ENCODE data around the gene FAM20A.

The FAM20A gene

DNA sequence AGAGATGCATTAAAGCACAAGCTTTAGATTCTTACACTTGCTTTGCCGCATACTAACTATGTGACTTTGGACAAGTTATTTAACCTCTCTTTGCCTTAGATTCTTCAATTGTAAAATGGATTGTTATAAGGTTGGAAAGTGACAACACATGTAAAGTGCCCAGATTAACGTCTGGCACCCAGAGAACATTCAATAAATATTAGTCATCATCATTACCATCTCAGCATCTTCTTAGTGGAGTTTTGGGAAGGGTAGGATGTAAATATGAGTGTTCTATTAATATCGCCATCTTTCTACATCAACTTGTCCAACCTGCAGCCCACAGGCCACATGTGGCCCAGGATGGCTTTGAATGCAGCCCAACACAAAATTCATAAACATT, 27.4 kb upstream of the FAM20A start:
- no peaks in the 10 kb centered on the region for H3K9me3 ChIP-seq (ENCODE audit: low read depth, low read length)
- DNase-seq (ENCODE audit: low read depth, low spot score), result no peak
- H3K4me3 ChIP-seq, result no peak overlapping the region
- no peak for TF ChIP-seq POLR2AphosphoS5 (IDR thresholded peaks at IDR 0.05; ENCODE audit: borderline replicate concordance, low read depth, low read length)
- TF ChIP-seq EZH2 (IDR thresholded peaks at IDR 0.05), result no peak
- TF ChIP-seq FOXP2 (optimal IDR thresholded peaks at IDR 0.05; ENCODE audit: control extremely low read depth, extremely low read length, insufficient read depth), result no peak
- no peaks in the 10 kb centered on the region for H3K36me3 ChIP-seq (ENCODE audit: insufficient read depth, low read length)
- H3K9ac ChIP-seq (ENCODE audit: insufficient read length), result no peak overlapping the region
- H3K27ac ChIP-seq, result no peak overlapping the region

- Histone ChIP-seq H3K27ac (no peak overlapping the region), H3K4me3 (no peak overlapping the region), H3K9ac (ENCODE audit: insufficient read length) (no peak overlapping the region), H3K36me3 (ENCODE audit: insufficient read depth, low read length) (no peaks in the 10 kb centered on the region), H3K9me3 (ENCODE audit: low read depth, low read length) (no peaks in the 10 kb centered on the region)
- no peak for DNase-seq (ENCODE audit: low read depth, low spot score)
- TF ChIP-seq EZH2 (IDR thresholded peaks at IDR 0.05) (no peak), FOXP2 (optimal IDR thresholded peaks at IDR 0.05; ENCODE audit: control extremely low read depth, extremely low read length, insufficient read depth) (no peak), POLR2AphosphoS5 (IDR thresholded peaks at IDR 0.05; ENCODE audit: borderline replicate concordance, low read depth, low read length) (no peak)
These were observed 26.9 kb upstream of the FAM20A start for GRCh38 chr17:68627956-68628575.

GRCh38 chr17:68624381-68624780, 23.2 kb upstream of the FAM20A start:
- Histone ChIP-seq H3K36me3 (ENCODE audit: insufficient read depth, low read length) (no peaks in the 10 kb centered on the region), H3K9ac (ENCODE audit: insufficient read length) (no peak overlapping the region), H3K9me3 (ENCODE audit: low read depth, low read length) (no peaks in the 10 kb centered on the region), H3K27ac (no peak overlapping the region), H3K4me3 (no peak overlapping the region)
- no peak for DNase-seq (ENCODE audit: low read depth, low spot score)
- TF ChIP-seq POLR2AphosphoS5 (IDR thresholded peaks at IDR 0.05; ENCODE audit: borderline replicate concordance, low read depth, low read length) (no peak), FOXP2 (optimal IDR thresholded peaks at IDR 0.05; ENCODE audit: control extremely low read depth, extremely low read length, insufficient read depth) (no peak), EZH2 (IDR thresholded peaks at IDR 0.05) (no peak)

DNA sequence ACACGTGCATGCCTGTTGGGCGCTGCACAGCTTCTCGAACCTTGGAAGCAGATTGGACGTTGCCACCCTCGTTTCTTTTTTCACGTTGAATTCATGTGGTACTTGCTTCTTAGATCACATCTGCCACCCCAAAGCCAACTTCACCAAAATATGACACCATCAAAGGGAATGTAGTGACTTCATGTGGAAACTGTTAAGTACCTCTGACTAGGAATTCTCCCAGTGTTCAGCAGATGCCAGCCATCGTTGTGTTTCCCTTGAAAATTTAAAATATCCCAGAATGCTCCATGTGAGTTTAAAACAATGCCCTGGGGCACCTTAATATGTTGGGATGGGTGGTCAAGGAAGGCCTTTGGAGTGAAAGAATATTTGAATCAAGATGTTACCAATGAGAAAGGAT, 22.6 kb upstream of the FAM20A start:
- Histone ChIP-seq H3K9ac (ENCODE audit: insufficient read length) (no peak overlapping the region), H3K9me3 (ENCODE audit: low read depth, low read length) (no peaks in the 10 kb centered on the region), H3K4me3 (no peak overlapping the region), H3K36me3 (ENCODE audit: insufficient read depth, low read length) (no peaks in the 10 kb centered on the region), H3K27ac (no peak overlapping the region)
- TF ChIP-seq POLR2AphosphoS5 (IDR thresholded peaks at IDR 0.05; ENCODE audit: borderline replicate concordance, low read depth, low read length), result no peak
- no peak for TF ChIP-seq FOXP2 (optimal IDR thresholded peaks at IDR 0.05; ENCODE audit: control extremely low read depth, extremely low read length, insufficient read depth)
- no peak for TF ChIP-seq EZH2 (IDR thresholded peaks at IDR 0.05)
- no peak for DNase-seq (ENCODE audit: low read depth, low spot score)

DNA sequence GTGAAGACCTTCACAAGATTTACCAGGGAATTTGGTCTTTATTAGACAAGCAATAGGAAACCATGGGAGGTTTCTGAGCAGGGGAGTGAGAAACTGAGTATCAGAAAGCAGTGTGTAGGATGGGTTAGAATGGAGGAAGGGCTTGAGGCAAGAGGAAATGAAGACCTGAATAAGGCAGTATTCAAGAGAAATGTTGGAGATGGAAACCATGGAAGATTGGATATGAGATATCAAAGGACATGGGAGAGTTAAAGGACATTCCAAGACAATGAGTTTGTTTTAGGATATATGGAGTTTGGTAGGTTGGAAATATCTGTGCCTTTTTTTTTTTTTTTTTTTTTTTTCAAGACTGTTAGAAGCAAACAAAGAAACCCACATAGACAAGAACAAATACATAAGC, 21.3 kb upstream of the FAM20A start:
- H3K9ac ChIP-seq (ENCODE audit: insufficient read length), result no peak overlapping the region
- DNase-seq (ENCODE audit: low read depth, low spot score), result no peak
- TF ChIP-seq EZH2 (IDR thresholded peaks at IDR 0.05) (no peak), FOXP2 (optimal IDR thresholded peaks at IDR 0.05; ENCODE audit: control extremely low read depth, extremely low read length, insufficient read depth) (no peak), POLR2AphosphoS5 (IDR thresholded peaks at IDR 0.05; ENCODE audit: borderline replicate concordance, low read depth, low read length) (no peak)
- H3K27ac ChIP-seq, result no peak overlapping the region
- no peak overlapping the region for H3K4me3 ChIP-seq
- no peaks in the 10 kb centered on the region for H3K36me3 ChIP-seq (ENCODE audit: insufficient read depth, low read length)
- no peaks in the 10 kb centered on the region for H3K9me3 ChIP-seq (ENCODE audit: low read depth, low read length)

- Histone ChIP-seq H3K9me3 (ENCODE audit: low read depth, low read length) (no peaks in the 10 kb centered on the region), H3K36me3 (ENCODE audit: insufficient read depth, low read length) (no peaks in the 10 kb centered on the region), H3K4me3 (no peak overlapping the region), H3K9ac (ENCODE audit: insufficient read length) (no peak overlapping the region), H3K27ac (no peak overlapping the region)
- no peak for TF ChIP-seq POLR2AphosphoS5 (IDR thresholded peaks at IDR 0.05; ENCODE audit: borderline replicate concordance, low read depth, low read length)
- TF ChIP-seq EZH2 (IDR thresholded peaks at IDR 0.05), result no peak
- no peak for TF ChIP-seq FOXP2 (optimal IDR thresholded peaks at IDR 0.05; ENCODE audit: control extremely low read depth, extremely low read length, insufficient read depth)
- no peak for DNase-seq (ENCODE audit: low read depth, low spot score)
These were observed 19.9 kb upstream of the FAM20A start for GRCh38 chr17:68621065-68621464.

DNA sequence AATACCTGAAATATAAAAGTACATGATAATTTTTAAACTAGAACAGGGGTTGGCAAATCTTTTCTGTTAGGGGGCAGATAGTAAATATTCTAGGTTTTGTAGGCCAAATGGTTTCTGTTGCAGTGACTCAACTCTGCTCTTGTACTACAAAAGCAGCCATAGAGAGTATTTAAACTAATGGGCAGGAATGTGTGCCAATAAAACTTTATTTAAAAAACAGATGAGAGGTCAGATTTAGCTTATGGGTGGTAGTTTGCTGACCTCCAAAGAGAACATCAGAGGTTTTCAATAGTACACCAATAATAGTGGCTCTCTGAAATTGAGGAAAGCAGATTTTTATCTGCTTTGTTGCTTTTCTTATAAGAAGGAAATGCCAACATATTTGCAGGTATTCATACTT, 15.2 kb upstream of the FAM20A start:
- H3K9ac ChIP-seq (ENCODE audit: insufficient read length), result no peak overlapping the region
- no peak for TF ChIP-seq FOXP2 (optimal IDR thresholded peaks at IDR 0.05; ENCODE audit: control extremely low read depth, extremely low read length, insufficient read depth)
- no peak for TF ChIP-seq POLR2AphosphoS5 (IDR thresholded peaks at IDR 0.05; ENCODE audit: borderline replicate concordance, low read depth, low read length)
- no peak for TF ChIP-seq EZH2 (IDR thresholded peaks at IDR 0.05)
- no peak overlapping the region for H3K4me3 ChIP-seq
- H3K27ac ChIP-seq, result no peak overlapping the region
- H3K36me3 ChIP-seq (ENCODE audit: insufficient read depth, low read length), result no peaks in the 10 kb centered on the region
- no peak for DNase-seq (ENCODE audit: low read depth, low spot score)
- no peaks in the 10 kb centered on the region for H3K9me3 ChIP-seq (ENCODE audit: low read depth, low read length)

DNA sequence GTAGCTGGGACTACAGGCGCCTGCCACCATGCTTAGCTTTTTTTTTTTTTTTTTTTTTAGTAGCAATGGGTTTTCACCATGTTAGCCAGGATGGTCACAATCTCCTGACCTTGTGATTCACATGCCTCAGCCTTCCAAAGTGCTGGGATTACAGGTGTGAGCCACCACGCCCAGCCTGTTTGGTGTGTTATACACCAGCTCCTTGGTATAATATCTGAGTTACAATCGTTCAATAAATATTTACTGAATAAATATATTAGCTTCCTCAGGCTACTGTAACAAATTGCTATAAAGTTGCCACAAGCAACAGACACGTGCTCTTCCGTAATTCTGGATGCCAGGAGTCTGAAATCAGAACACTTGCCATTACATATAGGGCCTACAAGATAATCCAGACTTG, 13.6 kb upstream of the FAM20A start:
- Histone ChIP-seq H3K4me3 (no peak overlapping the region), H3K27ac (no peak overlapping the region), H3K9ac (ENCODE audit: insufficient read length) (no peak overlapping the region), H3K9me3 (ENCODE audit: low read depth, low read length) (no peaks in the 10 kb centered on the region; the same call in 1 of the 2 replicates), H3K36me3 (ENCODE audit: insufficient read depth, low read length) (no peaks in the 10 kb centered on the region)
- no peak for TF ChIP-seq EZH2 (IDR thresholded peaks at IDR 0.05)
- no peak for TF ChIP-seq POLR2AphosphoS5 (IDR thresholded peaks at IDR 0.05; ENCODE audit: borderline replicate concordance, low read depth, low read length)
- TF ChIP-seq FOXP2 (optimal IDR thresholded peaks at IDR 0.05; ENCODE audit: control extremely low read depth, extremely low read length, insufficient read depth), result no peak
- DNase-seq (ENCODE audit: low read depth, low spot score), result no peak

GRCh38 chr17:68613739-68614298, 12.7 kb upstream of the FAM20A start:
- Histone ChIP-seq H3K27ac (no peak overlapping the region), H3K9ac (ENCODE audit: insufficient read length) (no peak overlapping the region), H3K36me3 (ENCODE audit: insufficient read depth, low read length) (no peaks in the 10 kb centered on the region), H3K4me3 (no peak overlapping the region), H3K9me3 (ENCODE audit: low read depth, low read length) (no peaks in the 10 kb centered on the region; the same call in 1 of the 2 replicates)
- TF ChIP-seq POLR2AphosphoS5 (IDR thresholded peaks at IDR 0.05; ENCODE audit: borderline replicate concordance, low read depth, low read length), result no peak
- no peak for TF ChIP-seq EZH2 (IDR thresholded peaks at IDR 0.05)
- no peak for TF ChIP-seq FOXP2 (optimal IDR thresholded peaks at IDR 0.05; ENCODE audit: control extremely low read depth, extremely low read length, insufficient read depth)
- DNase-seq (ENCODE audit: low read depth, low spot score), result peak; percentile 26
